Activated T-cell treated with anti-CD3 and anti-CD28 coated beads for 1 hour (primary cell): ENCODE results near the gene SLC2A5.
"Not testable (repeated sequence)": the region's sequence is repeated elsewhere in the genome, so short reads cannot be mapped to it uniquely, and the experiment has no call there.

Experiments used
- DNase-seq: peaks from one replicate; pipeline ENCODE4 v3.0.0-alpha.2; 2020; ENCODE audit warnings: low read depth

The SLC2A5 gene

GRCh38 chr1:9033363-9033762, 36.1 kb downstream of the SLC2A5 start:
- DNase-seq = no peak

GRCh38 chr1:9031484-9032259, 37.8 kb downstream of the SLC2A5 start:
- DNase-seq = no peak

GRCh38 chr1:9031077-9031476, 38.4 kb downstream of the SLC2A5 start:
- not testable (repeated sequence) for DNase-seq

- no peak for DNase-seq
Measured at GRCh38 chr1:9028921-9029705, 40.3 kb downstream of the SLC2A5 start.

GRCh38 chr1:9027307-9027706, 42.1 kb downstream of the SLC2A5 start:
- DNase-seq = no peak

- DNase-seq = no peak
Measured at GRCh38 chr1:9025449-9025848, 44.0 kb downstream of the SLC2A5 start.

GRCh38 chr1:9024837-9025236, 44.6 kb downstream of the SLC2A5 start:
- DNase-seq = no peak

GRCh38 chr1:9022773-9023172, 46.7 kb downstream of the SLC2A5 start:
- no peak for DNase-seq

- not testable (repeated sequence) for DNase-seq
Measured at GRCh38 chr1:9022026-9022738, 47.3 kb downstream of the SLC2A5 start.

GRCh38 chr1:9020305-9020704, 49.1 kb downstream of the SLC2A5 start:
- no peak for DNase-seq

- DNase-seq = no peak
Measured at GRCh38 chr1:9019896-9020295, 49.5 kb downstream of the SLC2A5 start.

- no peak for DNase-seq
Measured at GRCh38 chr1:9018333-9018732, 51.1 kb downstream of the SLC2A5 start.

GRCh38 chr1:9016455-9016854, 53.0 kb downstream of the SLC2A5 start:
- no peak for DNase-seq

GRCh38 chr1:9014475-9015375, 54.7 kb downstream of the SLC2A5 start:
- no peak for DNase-seq

GRCh38 chr1:9013819-9014218, 55.6 kb downstream of the SLC2A5 start:
- no peak for DNase-seq

- DNase-seq = no peak
Measured at GRCh38 chr1:9010781-9011323, 58.6 kb downstream of the SLC2A5 start.

GRCh38 chr1:9009438-9010370, 59.7 kb downstream of the SLC2A5 start:
- DNase-seq = no peak

- DNase-seq = no peak
Measured at GRCh38 chr1:9008236-9008635, 61.2 kb downstream of the SLC2A5 start.

- DNase-seq = no peak
Measured at GRCh38 chr1:9006956-9007615, 62.3 kb downstream of the SLC2A5 start.

GRCh38 chr1:9005395-9005708, 64.1 kb downstream of the SLC2A5 start:
- no peak for DNase-seq
